Erythroblast (primary cell): Measurements from ENCODE around the gene ASPDH.
"Not testable (repeated sequence)": the region's sequence is repeated elsewhere in the genome, so short reads cannot be mapped to it uniquely, and the experiment has no call there.

Experiments used
- DNase-seq, 2 experiments: peaks; one replicate each; lab custom pipeline; 2025; lab: John Stamatoyannopoulos, UW
- GATA1 ChIP-seq: IDR thresholded peaks from 2 replicates; pipeline ENCODE4 v1.6.1; 2011; ENCODE audit warnings: low read depth, mild to moderate bottlenecking, control low read depth, low read length, moderate library complexity
- POLR2A ChIP-seq: IDR thresholded peaks from 2 replicates; pipeline ENCODE4 v1.6.1; 2011; ENCODE audit warnings: mild to moderate bottlenecking, low read length

Gene ASPDH

GRCh38 chr19:50536662-50537305 lies 23.1 kb upstream of the ASPDH start:
- no peak for TF ChIP-seq POLR2A
- no peak for DNase-seq

GRCh38 chr19:50535672-50536187 lies 22.0 kb upstream of the ASPDH start:
- no peak for TF ChIP-seq POLR2A
- TF ChIP-seq GATA1 = no peak
- DNase-seq = no peak

GRCh38 chr19:50534478-50534877 lies 20.8 kb upstream of the ASPDH start:
- TF ChIP-seq POLR2A (no peak), GATA1 (no peak)
- no peak for DNase-seq

GRCh38 chr19:50532952-50533351 lies 19.2 kb upstream of the ASPDH start:
- no peak for TF ChIP-seq POLR2A
- no peak for TF ChIP-seq GATA1
- no peak for DNase-seq

- DNase-seq = no peak
- no peak for TF ChIP-seq GATA1
Observed at GRCh38 chr19:50531171-50531612, 17.5 kb upstream of the ASPDH start.

GRCh38 chr19:50528052-50528451 lies 14.3 kb upstream of the ASPDH start:
- not testable (repeated sequence) for DNase-seq

- no peak for TF ChIP-seq GATA1
- no peak for TF ChIP-seq POLR2A
Observed at GRCh38 chr19:50522881-50523280, 9.2 kb upstream of the ASPDH start.

GRCh38 chr19:50520822-50521465 lies 7.2 kb upstream of the ASPDH start:
- TF ChIP-seq POLR2A (no peak), GATA1 (no peak)
- no peak for DNase-seq

More at GRCh38 chr19:50522881-50523280, 9.2 kb upstream of the ASPDH start:
- no peak for DNase-seq

GRCh38 chr19:50519006-50519575 lies 5.4 kb upstream of the ASPDH start:
- TF ChIP-seq POLR2A (no peak), GATA1 (no peak)
- no peak for DNase-seq

GRCh38 chr19:50518091-50519005 lies 4.6 kb upstream of the ASPDH start:
- no peak for TF ChIP-seq GATA1
- no peak for TF ChIP-seq POLR2A
- no peak for DNase-seq

GRCh38 chr19:50517704-50518075 lies 4.0 kb upstream of the ASPDH start:
- DNase-seq = no peak
- no peak for TF ChIP-seq POLR2A
- no peak for TF ChIP-seq GATA1

GRCh38 chr19:50516964-50517703 lies 3.4 kb upstream of the ASPDH start:
- TF ChIP-seq POLR2A (no peak), GATA1 (no peak)
- DNase-seq = no peak

GRCh38 chr19:50516456-50516855 lies 2.7 kb upstream of the ASPDH start:
- no peak for TF ChIP-seq POLR2A
- no peak for TF ChIP-seq GATA1
- DNase-seq = no peak
